HFFc6 (cell line): ENCODE data around the gene SV2B. TPM values are rescaled to one million over a fixed set of nuclear protein-coding genes. Genes with fewer than 3 reads are reported as not detected.

ENCODE experiments used
- DNase-seq: peaks from one replicate; pipeline ENCODE4 v3.0.0-alpha.2; 2018
- H3K27ac Mint-ChIP-seq: 2 replicates; pipeline ENCODE4 v1.8.0; 2020; ENCODE audit warnings: mild to moderate bottlenecking, mixed read lengths
- H3K27me3 Mint-ChIP-seq: 2 replicates; pipeline ENCODE4 v1.8.0; 2021; ENCODE audit warnings: mild to moderate bottlenecking, moderate library complexity, mixed read lengths; ENCODE audit not compliant: insufficient read depth
- H3K36me3 Mint-ChIP-seq: 2 replicates; pipeline ENCODE4 v1.8.0; 2021; ENCODE audit warnings: low read depth, mixed read lengths
- H3K4me1 Mint-ChIP-seq: 2 replicates; pipeline ENCODE4 v1.8.0; 2020; ENCODE audit warnings: low read depth, mixed read lengths
- H3K4me3 Mint-ChIP-seq: 2 replicates; pipeline ENCODE4 v1.8.0; 2020; ENCODE audit warnings: mild to moderate bottlenecking, moderate library complexity, mixed read lengths
- H3K9me3 Mint-ChIP-seq: 2 replicates; pipeline ENCODE4 v1.8.0; 2020; ENCODE audit warnings: mild to moderate bottlenecking, mixed read lengths
- CTCF ChIP-seq: fragments of 200-600 bp; sonication (generic); IDR thresholded peaks from 2 replicates; pipeline ENCODE4 v1.5.0; 2021; ENCODE audit warnings: antibody characterized with exemption, mild to moderate bottlenecking
- total RNA-seq, 6 experiments: library from RNA; stranded (reverse); fragmentation: NEBNext Ultra II Directional; extraction: Animal tissue kit (Norgen Biotek cat#: 25700); gene quantifications; 2 replicates in 1 of 6; 3 replicates in 5 of 6; pipeline ENCODE4 v1.2.3, GENCODE V29; 2021

Gene SV2B
- total RNA-seq, 6 experiments from 2014 or later, result not detected

GRCh38 chr15:91202510-91203102, 102.5 kb downstream of the SV2B start:
- Mint-ChIP-seq H3K36me3 (no peaks in the 10 kb centered on the region), H3K4me1 (no peaks in the 10 kb centered on the region), H3K27ac (no peak overlapping the region), H3K9me3 (peaks cover 29% of the 10 kb centered on the region), H3K4me3 (no peak overlapping the region), H3K27me3 (peaks cover 1% of the 10 kb centered on the region)
- no peak for TF ChIP-seq CTCF
- no peak for DNase-seq

- no peaks in the 10 kb centered on the region for H3K4me1 Mint-ChIP-seq
- no peak for DNase-seq
- H3K27ac Mint-ChIP-seq, result no peak overlapping the region
- no peak for TF ChIP-seq CTCF
- no peaks in the 10 kb centered on the region; the same call in 1 of the 2 replicates for H3K27me3 Mint-ChIP-seq
- no peak overlapping the region for H3K4me3 Mint-ChIP-seq
- peaks cover 29% of the 10 kb centered on the region for H3K9me3 Mint-ChIP-seq
- H3K36me3 Mint-ChIP-seq, result no peaks in the 10 kb centered on the region
Measured at GRCh38 chr15:91203619-91204203, 103.7 kb downstream of the SV2B start.

- TF ChIP-seq CTCF, result no peak
- Mint-ChIP-seq H3K27ac (no peak overlapping the region), H3K36me3 (no peaks in the 10 kb centered on the region; the same call in 1 of the 2 replicates), H3K4me3 (no peak overlapping the region), H3K9me3 (peaks cover 33% of the 10 kb centered on the region), H3K4me1 (no peaks in the 10 kb centered on the region), H3K27me3 (no peaks in the 10 kb centered on the region; the same call in 1 of the 2 replicates)
- DNase-seq, result no peak
Measured at GRCh38 chr15:91208371-91208770, 108.3 kb downstream of the SV2B start.

GRCh38 chr15:91209318-91209717, 109.3 kb downstream of the SV2B start:
- Mint-ChIP-seq H3K4me3 (no peak overlapping the region), H3K36me3 (no peaks in the 10 kb centered on the region; the same call in 1 of the 2 replicates), H3K9me3 (peaks cover 33% of the 10 kb centered on the region), H3K27me3 (no peaks in the 10 kb centered on the region; the same call in 1 of the 2 replicates), H3K27ac (no peak overlapping the region), H3K4me1 (no peaks in the 10 kb centered on the region)
- DNase-seq, result no peak
- no peak for TF ChIP-seq CTCF

GRCh38 chr15:91209726-91210125, 109.7 kb downstream of the SV2B start:
- DNase-seq, result no peak
- H3K27me3 Mint-ChIP-seq, result no peaks in the 10 kb centered on the region; the same call in 1 of the 2 replicates
- H3K27ac Mint-ChIP-seq, result no peak overlapping the region
- no peaks in the 10 kb centered on the region; the same call in 1 of the 2 replicates for H3K36me3 Mint-ChIP-seq
- no peak overlapping the region for H3K4me3 Mint-ChIP-seq
- no peak for TF ChIP-seq CTCF
- peaks cover 31% of the 10 kb centered on the region for H3K9me3 Mint-ChIP-seq
- no peaks in the 10 kb centered on the region for H3K4me1 Mint-ChIP-seq
